Adrenal gland (tissue), 5 donors: ENCODE data around the gene DENND5A.

Experiments used
- POLR2A ChIP-seq, 2 donors: fragments of 450-650 bp; IDR thresholded peaks; one replicate each; pipeline ENCODE4 v1.6.1; 2017; ENCODE audit warnings: antibody characterized with exemption in 2 of 2, mild to moderate bottlenecking in 2 of 2, moderate library complexity in 1 of 2
- TF ChIP-seq, protein P1 (sequence below), 6 experiments: fragments of 450-650 bp in 4 of 6; fragments of 200-600 bp in 2 of 6; sonication (generic) in 1 of 6; IDR thresholded peaks; 1 replicate in 5 of 6; 2 replicates in 1 of 6; pipeline versions ENCODE4 v1.5.1 to v1.8.0; 2016 to 2021; ENCODE audit warnings: antibody characterized with exemption in 6 of 6, mild to moderate bottlenecking in 2 of 6, moderate library complexity in 1 of 6
- donor health status: DM: no; HTN: no; CAD: no.

- TF ChIP-seq, protein P1, sequence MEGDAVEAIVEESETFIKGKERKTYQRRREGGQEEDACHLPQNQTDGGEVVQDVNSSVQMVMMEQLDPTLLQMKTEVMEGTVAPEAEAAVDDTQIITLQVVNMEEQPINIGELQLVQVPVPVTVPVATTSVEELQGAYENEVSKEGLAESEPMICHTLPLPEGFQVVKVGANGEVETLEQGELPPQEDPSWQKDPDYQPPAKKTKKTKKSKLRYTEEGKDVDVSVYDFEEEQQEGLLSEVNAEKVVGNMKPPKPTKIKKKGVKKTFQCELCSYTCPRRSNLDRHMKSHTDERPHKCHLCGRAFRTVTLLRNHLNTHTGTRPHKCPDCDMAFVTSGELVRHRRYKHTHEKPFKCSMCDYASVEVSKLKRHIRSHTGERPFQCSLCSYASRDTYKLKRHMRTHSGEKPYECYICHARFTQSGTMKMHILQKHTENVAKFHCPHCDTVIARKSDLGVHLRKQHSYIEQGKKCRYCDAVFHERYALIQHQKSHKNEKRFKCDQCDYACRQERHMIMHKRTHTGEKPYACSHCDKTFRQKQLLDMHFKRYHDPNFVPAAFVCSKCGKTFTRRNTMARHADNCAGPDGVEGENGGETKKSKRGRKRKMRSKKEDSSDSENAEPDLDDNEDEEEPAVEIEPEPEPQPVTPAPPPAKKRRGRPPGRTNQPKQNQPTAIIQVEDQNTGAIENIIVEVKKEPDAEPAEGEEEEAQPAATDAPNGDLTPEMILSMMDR (IDR thresholded peaks at IDR 0.05): no peak
- no peak for TF ChIP-seq POLR2A (IDR thresholded peaks at IDR 0.05)
Observed at GRCh38 chr11:9155930-9156329, 109.2 kb downstream of the DENND5A start.
